Activated T-cell treated with anti-CD3 and anti-CD28 coated beads, Interleukin-2, amount 50 U/mL, for 72 hours (primary cell): ENCODE measurements around the gene POLD2. TPM values are rescaled to one million over a fixed set of nuclear protein-coding genes. Genes with fewer than 3 reads are reported as not detected.

ENCODE experiments used
- ATAC-seq, 2 donors: fragments of 150-1000 bp; cut with Tn5 transposase; replicated peaks in 1 of 2; 2 replicates each; pipeline ENCODE4 v1.10.0; 2021; ENCODE audit warnings: moderate library complexity in 2 of 2, mild to moderate bottlenecking in 1 of 2
- DNase-seq, 2 donors: peaks; one replicate each; pipeline ENCODE4 v3.0.0; 2021 to 2022; ENCODE audit warnings: mixed read lengths in 1 of 2
- H3K27ac Mint-ChIP-seq: one replicate; pipeline ENCODE4 v1.8.0; 2022; ENCODE audit warnings: mild to moderate bottlenecking, moderate library complexity, mixed read lengths
- H3K27me3 Mint-ChIP-seq: one replicate; pipeline ENCODE4 v1.8.0; 2022; ENCODE audit warnings: low read depth, mixed read lengths
- H3K36me3 Mint-ChIP-seq, 2 donors: one replicate each; pipeline ENCODE4 v1.8.0; 2022; ENCODE audit warnings: mixed read lengths in 2 of 2, mild to moderate bottlenecking in 1 of 2; ENCODE audit not compliant: insufficient read depth in 2 of 2
- H3K4me1 Mint-ChIP-seq: one replicate; pipeline ENCODE4 v1.8.0; 2022; ENCODE audit warnings: low read depth, mixed read lengths
- H3K4me3 Mint-ChIP-seq, 2 donors: one replicate each; pipeline ENCODE4 v1.8.0; 2022; ENCODE audit warnings: mild to moderate bottlenecking in 2 of 2, mixed read lengths in 2 of 2, moderate library complexity in 2 of 2
- H3K9me3 Mint-ChIP-seq, 2 donors: one replicate each; pipeline ENCODE4 v1.8.0; 2022; ENCODE audit warnings: mixed read lengths in 2 of 2
- total RNA-seq, 2 donors: library from RNA; stranded (reverse); gene quantifications; one replicate each; pipeline ENCODE4 v1.2.3, GENCODE V29; 2022

POLD2 gene
- total RNA-seq, 2 donors from 2014 or later, result 101 to 138 TPM

GRCh38 chr7:44066494-44067063, 56.8 kb downstream of the POLD2 start:
- peak overlapping the region; percentile 4 for H3K27ac Mint-ChIP-seq
- no peak for DNase-seq

DNA sequence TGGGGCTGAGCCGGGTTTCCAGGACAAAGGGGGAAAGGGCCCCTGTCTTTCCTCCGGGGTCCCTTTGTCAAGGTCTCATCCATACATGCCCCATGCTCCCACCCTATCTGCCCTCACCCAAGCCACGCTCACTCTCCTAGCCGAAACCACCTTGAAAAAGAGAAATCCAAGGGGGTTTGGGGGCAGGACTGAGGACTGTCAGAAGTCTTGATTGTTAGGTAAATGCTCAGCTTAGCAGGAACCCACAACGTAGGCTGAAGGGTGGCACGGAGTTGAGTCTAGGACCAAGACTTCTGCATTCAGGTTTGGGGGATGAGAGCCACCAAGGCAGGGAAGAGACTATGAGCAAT, 57.3 kb downstream of the POLD2 start:
- Mint-ChIP-seq H3K27ac (no peak overlapping the region), H3K36me3 (peaks cover 0 to 7% of the 10 kb centered on the region in 2 donors), H3K4me3 (no peak overlapping the region), H3K9me3 (no peaks in the 10 kb centered on the region), H3K4me1 (peaks cover 14% of the 10 kb centered on the region), H3K27me3 (no peaks in the 10 kb centered on the region)
- DNase-seq (no peak), ATAC-seq (peak; percentile 2 to 4)

More at GRCh38 chr7:44066494-44067063, 56.8 kb downstream of the POLD2 start:
- Mint-ChIP-seq H3K36me3 (peaks cover 0 to 4% of the 10 kb centered on the region in 2 donors), H3K27me3 (no peaks in the 10 kb centered on the region), H3K4me3 (no peak overlapping the region), H3K4me1 (peaks cover 14% of the 10 kb centered on the region), H3K9me3 (no peaks in the 10 kb centered on the region)
- ATAC-seq, result peak; percentile 2 to 9

DNA sequence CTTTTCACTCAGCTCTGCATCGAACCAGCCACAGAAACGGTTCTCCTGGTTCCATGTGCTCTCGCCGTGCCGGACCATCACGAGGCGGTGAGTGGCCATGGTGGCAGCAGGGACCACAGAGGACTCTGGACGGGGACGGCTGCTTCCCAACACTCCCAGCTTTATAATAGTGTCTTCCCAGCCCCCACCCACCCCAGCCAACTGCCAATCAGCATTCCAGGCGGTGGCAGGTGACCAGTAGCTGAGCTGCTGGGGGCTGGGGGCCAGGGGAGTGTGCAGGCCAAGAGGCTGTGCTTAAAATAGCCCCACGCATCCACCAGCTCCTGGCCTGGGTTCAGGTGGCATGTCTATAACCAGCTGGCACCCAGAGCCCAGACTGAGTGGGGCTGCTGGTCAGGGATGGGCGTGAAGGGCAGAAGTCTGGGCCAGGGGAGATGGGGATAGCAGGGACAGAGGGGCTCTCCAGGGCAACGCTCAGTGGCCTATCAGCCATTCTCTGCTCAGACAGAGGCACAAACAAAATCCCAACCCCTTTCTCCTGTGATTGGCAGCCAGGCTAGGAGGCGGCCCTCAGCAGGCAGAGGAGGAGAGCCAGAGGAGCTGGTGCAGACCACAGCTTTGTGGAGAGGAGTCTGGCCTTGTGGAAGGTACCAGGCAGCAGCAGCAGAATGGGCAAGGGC, 57.8 kb downstream of the POLD2 start, which contains the start of gene PGAM2:
PGAM2 (minus strand) TSS at position 137 of the 680 bp plus-strand sequence; CDS start at position 99, 38 bp downstream.
- no peaks in the 10 kb centered on the region for H3K27me3 Mint-ChIP-seq
- no peak within 1 kb of the TSS for H3K4me3 Mint-ChIP-seq
- H3K9me3 Mint-ChIP-seq, result no peaks in the 10 kb centered on the region
- peak; percentile 14 to 18 for ATAC-seq
- no peak for DNase-seq
- H3K36me3 Mint-ChIP-seq, result peaks cover 0 to 7% of the 10 kb centered on the region in 2 donors
- peaks cover 14% of the 10 kb centered on the region for H3K4me1 Mint-ChIP-seq
- peak within 1 kb of the TSS; percentile 82 for H3K27ac Mint-ChIP-seq

DNA sequence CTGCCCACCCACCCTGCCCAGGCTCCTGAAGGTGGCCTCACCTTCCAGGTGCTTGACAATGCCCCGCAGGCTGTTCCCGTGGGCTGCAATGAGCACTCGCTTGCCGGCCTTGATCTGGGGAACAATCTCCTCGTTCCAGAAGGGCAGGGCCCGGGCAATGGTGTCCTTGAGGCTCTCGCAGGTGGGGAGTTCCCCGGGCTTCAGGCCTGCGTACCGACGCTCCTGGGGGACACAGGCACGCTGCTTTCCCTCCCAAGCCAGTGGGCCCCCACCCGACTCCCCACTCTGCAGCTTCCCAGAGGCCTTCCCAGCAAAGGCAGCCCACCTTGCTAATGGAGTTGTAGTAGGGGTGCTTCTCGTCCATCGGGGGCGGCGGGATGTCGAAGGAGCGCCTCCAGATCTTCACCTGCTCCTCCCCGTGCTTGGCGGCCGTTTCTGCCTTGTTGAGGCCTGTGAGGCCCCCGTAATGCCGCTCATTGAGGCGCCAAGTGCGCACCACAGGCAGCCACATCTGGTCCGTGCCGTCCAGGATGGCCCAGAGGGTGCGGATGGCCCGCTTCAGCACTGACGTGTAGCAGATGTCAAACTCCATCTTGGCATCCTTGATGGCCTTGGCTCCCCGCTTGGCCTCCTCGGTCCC, 58.4 kb downstream of the POLD2 start:
- Mint-ChIP-seq H3K27me3 (no peaks in the 10 kb centered on the region), H3K4me3 (no peak overlapping the region), H3K27ac (no peak overlapping the region), H3K4me1 (peaks cover 14% of the 10 kb centered on the region), H3K36me3 (peaks cover 0 to 7% of the 10 kb centered on the region in 2 donors), H3K9me3 (no peaks in the 10 kb centered on the region)
- DNase-seq (no peak), ATAC-seq (no peak)

Other genes with a start within 250 kb of the POLD2 start
- 10 to 100 TPM; 34.4 to 36.8 TPM for gene URGCP, start 217.0 kb downstream of the POLD2 start, total RNA-seq
- gene UBE2D4, start 197.1 kb downstream of the POLD2 start, total RNA-seq, result 1 to 10 TPM; 6.7 to 9.0 TPM
- not detected for gene SPDYE1, start 125.7 kb downstream of the POLD2 start, total RNA-seq
- 10 to 100 TPM; 57.8 to 58.8 TPM for gene DBNL, start 78.8 kb downstream of the POLD2 start, total RNA-seq
- 1 to 10 TPM; 1.2 to 1.7 TPM for gene PGAM2, start 58.0 kb downstream of the POLD2 start, total RNA-seq
- 10 to 100 TPM; 40.2 to 46.0 TPM for gene POLM, start 41.0 kb downstream of the POLD2 start, total RNA-seq
- 10 to 100 TPM; 18.1 to 18.4 TPM for gene AEBP1, start 19.2 kb downstream of the POLD2 start, total RNA-seq
- not detected for gene MYL7, start 17.8 kb upstream of the POLD2 start, total RNA-seq
- gene GCK, start 65.9 kb upstream of the POLD2 start, total RNA-seq, result 1 to 10 TPM in 1 of 2 donors, under 1 TPM in 1; 0.67 to 1.3 TPM
- 10 to 100 TPM; 66.0 to 72.3 TPM for gene YKT6, start 77.4 kb upstream of the POLD2 start, total RNA-seq
- 1 to 10 TPM in 1 of 2 donors, under 1 TPM in 1; 0.86 to 1.4 TPM for gene CAMK2B, start 202.0 kb upstream of the POLD2 start, total RNA-seq